PFSK-1 (cell line): ENCODE results near the gene PRSS16.
A peak's percentile ranks its signal among the peaks of the same experiment; 100 is the strongest.

Experiments used
- FOXP2 ChIP-seq: optimal IDR thresholded peaks from 2 replicates; pipeline ENCODE3; 2011; ENCODE audit warnings: borderline replicate concordance, control low read depth, inconsistent platforms; ENCODE audit not compliant: insufficient read depth; ENCODE audit errors: extremely low read length, extremely low read depth
- POLR2AphosphoS5 ChIP-seq: IDR thresholded peaks from 2 replicates; pipeline ENCODE4 v1.6.1; 2012; ENCODE audit warnings: low read depth, mild to moderate bottlenecking, control low read depth, low read length, moderate library complexity
- REST ChIP-seq, 2 experiments: IDR thresholded peaks; 2 replicates each; pipeline versions ENCODE4 v1.6.1 to v1.8.0; 2011 to 2012; ENCODE audit warnings: low read depth in 2 of 2, low read length in 2 of 2, control low read depth in 1 of 2, inconsistent platforms in 1 of 2, mild to moderate bottlenecking in 1 of 2, moderate library complexity in 1 of 2; ENCODE audit not compliant: insufficient read depth in 1 of 2
- SIN3A ChIP-seq: IDR thresholded peaks from 2 replicates; pipeline ENCODE4 v1.6.1; 2012; ENCODE audit warnings: mild to moderate bottlenecking, low read length, moderate library complexity, borderline replicate concordance; ENCODE audit not compliant: insufficient read depth
- TAF1 ChIP-seq: IDR thresholded peaks from 2 replicates; pipeline ENCODE4 v1.6.1; 2012; ENCODE audit warnings: low read length, control low read depth, borderline replicate concordance; ENCODE audit not compliant: insufficient read depth

The PRSS16 gene

GRCh38 chr6:27209196-27209595 lies 38.3 kb upstream of the PRSS16 start:
- TF ChIP-seq FOXP2, result no peak
- no peak for TF ChIP-seq REST (IDR thresholded peaks at IDR 0.05; ENCODE audit: insufficient read depth in 1 of 2, low read depth in 2 of 2, low read length in 2 of 2)
- no peak for TF ChIP-seq TAF1
- TF ChIP-seq POLR2AphosphoS5, result no peak
- no peak for TF ChIP-seq SIN3A

GRCh38 chr6:27209659-27210269 lies 37.7 kb upstream of the PRSS16 start:
- TF ChIP-seq REST (IDR thresholded peaks at IDR 0.05; ENCODE audit: insufficient read depth in 1 of 2, low read depth in 2 of 2, low read length in 2 of 2), result no peak
- no peak for TF ChIP-seq TAF1
- no peak for TF ChIP-seq FOXP2
- no peak for TF ChIP-seq POLR2AphosphoS5
- TF ChIP-seq SIN3A, result no peak

- TF ChIP-seq TAF1 (peak; percentile 21; the same call in 1 of the 2 replicates), POLR2AphosphoS5 (no peak), REST (IDR thresholded peaks at IDR 0.05; ENCODE audit: insufficient read depth in 1 of 2, low read depth in 2 of 2, low read length in 2 of 2) (no peak)
Observed at GRCh38 chr6:27213544-27214125, 33.9 kb upstream of the PRSS16 start.

- TF ChIP-seq TAF1, result no peak
- no peak for TF ChIP-seq REST (IDR thresholded peaks at IDR 0.05; ENCODE audit: insufficient read depth in 1 of 2, low read depth in 2 of 2, low read length in 2 of 2)
- no peak for TF ChIP-seq FOXP2
- no peak for TF ChIP-seq POLR2AphosphoS5
- TF ChIP-seq SIN3A, result no peak
Observed at GRCh38 chr6:27214126-27214601, 33.3 kb upstream of the PRSS16 start.

GRCh38 chr6:27216874-27217273 lies 30.6 kb upstream of the PRSS16 start:
- no peak for TF ChIP-seq SIN3A
- no peak for TF ChIP-seq FOXP2
- TF ChIP-seq REST (IDR thresholded peaks at IDR 0.05; ENCODE audit: insufficient read depth in 1 of 2, low read depth in 2 of 2, low read length in 2 of 2), result no peak
- no peak for TF ChIP-seq POLR2AphosphoS5
- no peak for TF ChIP-seq TAF1
